GM13976 (cell line): Measurements from ENCODE around the gene ZNF592.
"Not testable (repeated sequence)": the region's sequence is repeated elsewhere in the genome, so short reads cannot be mapped to it uniquely, and the experiment has no call there.

Experiments used
- DNase-seq: peaks from one replicate; pipeline ENCODE4 v3.0.0; 2012; ENCODE audit warnings: low spot score
- in situ Hi-C: fragments of 300-500 bp; cut with MboI; formaldehyde crosslinking; loops from one replicate; pipeline ENCODE4 v1.12.0; 2022; ENCODE audit warnings: low sequenced_read_pairs, mixed read lengths, inconsistent platforms; ENCODE audit not compliant: unreplicated experiment
- TF ChIP-seq, protein P1 (sequence below): IDR thresholded peaks from 2 replicates; pipeline ENCODE4 v1.5.1; 2012; ENCODE audit warnings: borderline replicate concordance, mild to moderate bottlenecking; ENCODE audit not compliant: insufficient read depth; ENCODE audit errors: extremely low read depth, missing control alignments, control extremely low read depth

The ZNF592 gene

DNA sequence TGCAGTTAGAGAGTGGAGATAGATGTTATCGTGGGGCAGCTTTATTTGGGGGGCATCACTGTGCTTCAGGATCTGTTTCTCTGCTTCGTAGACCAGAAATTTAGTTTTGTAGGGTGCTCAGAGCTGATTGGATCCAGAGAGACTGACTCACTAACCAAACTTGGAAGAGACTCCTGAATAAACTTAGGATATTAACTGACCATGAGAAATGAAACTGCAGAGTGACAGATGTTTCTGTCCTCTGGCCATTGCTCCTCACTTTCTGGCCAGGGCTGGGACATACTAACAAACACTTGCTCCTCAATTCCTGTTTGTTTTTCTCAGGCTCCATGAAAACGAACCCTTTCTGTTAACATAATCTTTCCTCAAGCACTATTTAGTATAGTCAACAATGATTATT lies 4.3 kb downstream of the ZNF592 start:
- TF ChIP-seq, protein P1, sequence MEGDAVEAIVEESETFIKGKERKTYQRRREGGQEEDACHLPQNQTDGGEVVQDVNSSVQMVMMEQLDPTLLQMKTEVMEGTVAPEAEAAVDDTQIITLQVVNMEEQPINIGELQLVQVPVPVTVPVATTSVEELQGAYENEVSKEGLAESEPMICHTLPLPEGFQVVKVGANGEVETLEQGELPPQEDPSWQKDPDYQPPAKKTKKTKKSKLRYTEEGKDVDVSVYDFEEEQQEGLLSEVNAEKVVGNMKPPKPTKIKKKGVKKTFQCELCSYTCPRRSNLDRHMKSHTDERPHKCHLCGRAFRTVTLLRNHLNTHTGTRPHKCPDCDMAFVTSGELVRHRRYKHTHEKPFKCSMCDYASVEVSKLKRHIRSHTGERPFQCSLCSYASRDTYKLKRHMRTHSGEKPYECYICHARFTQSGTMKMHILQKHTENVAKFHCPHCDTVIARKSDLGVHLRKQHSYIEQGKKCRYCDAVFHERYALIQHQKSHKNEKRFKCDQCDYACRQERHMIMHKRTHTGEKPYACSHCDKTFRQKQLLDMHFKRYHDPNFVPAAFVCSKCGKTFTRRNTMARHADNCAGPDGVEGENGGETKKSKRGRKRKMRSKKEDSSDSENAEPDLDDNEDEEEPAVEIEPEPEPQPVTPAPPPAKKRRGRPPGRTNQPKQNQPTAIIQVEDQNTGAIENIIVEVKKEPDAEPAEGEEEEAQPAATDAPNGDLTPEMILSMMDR: no peak
- DNase-seq: no peak
- in situ Hi-C loops: no loop called here

DNA sequence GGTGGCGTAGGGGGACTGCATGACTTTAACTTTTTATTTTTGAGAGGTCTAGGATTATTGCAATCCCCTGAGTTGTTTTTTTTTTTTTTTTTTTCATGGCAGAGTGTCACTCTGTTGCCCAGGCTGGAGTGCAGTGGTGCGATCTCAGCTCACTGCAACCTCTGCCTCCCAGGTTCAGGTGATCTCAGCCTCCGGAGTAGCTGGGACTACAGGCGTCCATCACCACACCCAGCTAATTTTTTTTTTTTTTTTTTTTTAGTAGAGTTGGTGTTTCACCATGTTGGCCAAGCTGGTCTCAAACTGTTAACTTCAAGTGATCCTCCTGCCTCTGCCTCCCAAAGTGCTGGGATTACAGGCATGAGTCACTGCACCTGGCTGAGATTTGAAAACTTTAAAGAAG lies 6.5 kb downstream of the ZNF592 start:
- in situ Hi-C loops, DNase-seq: not testable (repeated sequence)

DNA sequence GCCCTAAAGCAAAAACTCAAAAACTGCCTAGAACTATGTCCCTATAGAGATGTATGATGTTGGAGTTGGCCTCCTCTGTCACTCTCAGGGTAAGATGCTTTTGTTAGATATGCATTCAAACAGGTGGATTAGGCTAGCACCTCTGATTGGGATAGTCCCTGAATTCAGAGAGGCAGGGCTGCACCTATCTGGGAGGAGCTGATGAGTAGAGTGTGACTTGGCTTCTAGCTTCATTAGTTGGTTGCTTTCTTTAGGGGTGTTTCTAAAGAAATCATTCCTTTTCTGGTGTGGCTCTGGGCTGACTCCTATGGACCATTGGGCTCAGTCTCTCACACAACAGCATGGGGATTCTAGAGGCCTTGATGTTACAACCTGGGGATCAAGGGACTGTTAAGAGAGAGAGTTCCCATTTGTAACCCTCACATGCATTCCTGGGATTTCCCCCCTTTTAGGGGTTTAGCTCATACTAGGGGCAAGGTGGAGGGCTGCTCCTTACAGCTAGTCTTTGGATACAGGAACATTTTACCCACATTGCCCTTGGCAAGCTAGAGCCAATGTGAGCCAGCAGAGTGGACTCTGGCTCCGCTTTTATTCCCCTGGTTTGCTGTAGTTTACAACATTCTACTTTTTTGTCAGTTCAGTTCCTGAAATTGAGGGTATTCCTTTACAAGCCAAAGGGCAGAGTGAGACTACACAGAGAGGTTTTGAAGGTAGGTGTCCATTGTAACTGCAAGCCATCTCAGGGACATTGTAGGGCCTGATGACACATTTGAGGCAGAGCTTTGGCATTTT lies 7.5 kb downstream of the ZNF592 start:
- in situ Hi-C loops: no loop called here
- DNase-seq: no peak
- TF ChIP-seq, protein P1: no peak

DNA sequence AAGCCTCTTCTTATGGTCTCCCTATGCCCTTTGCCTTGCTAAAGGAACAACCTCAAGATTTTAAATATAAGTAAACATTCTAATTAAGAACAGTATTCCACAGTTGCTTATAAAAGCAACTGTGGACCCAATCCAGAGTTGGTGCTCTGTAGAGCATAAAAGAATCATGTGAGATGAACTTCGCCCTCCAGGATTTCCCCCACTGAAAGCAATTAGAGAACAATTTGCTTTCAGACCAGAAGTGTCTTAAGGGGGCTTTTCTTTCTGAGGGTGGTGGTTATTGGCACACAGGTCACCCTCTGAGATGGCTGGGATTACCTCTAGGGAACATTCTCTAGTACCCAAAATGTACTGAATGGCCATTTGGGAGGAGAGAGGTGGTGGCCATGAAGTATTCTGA lies 10.6 kb downstream of the ZNF592 start:
- in situ Hi-C loops: no loop called here
- DNase-seq: no peak
- TF ChIP-seq, protein P1: no peak

DNA sequence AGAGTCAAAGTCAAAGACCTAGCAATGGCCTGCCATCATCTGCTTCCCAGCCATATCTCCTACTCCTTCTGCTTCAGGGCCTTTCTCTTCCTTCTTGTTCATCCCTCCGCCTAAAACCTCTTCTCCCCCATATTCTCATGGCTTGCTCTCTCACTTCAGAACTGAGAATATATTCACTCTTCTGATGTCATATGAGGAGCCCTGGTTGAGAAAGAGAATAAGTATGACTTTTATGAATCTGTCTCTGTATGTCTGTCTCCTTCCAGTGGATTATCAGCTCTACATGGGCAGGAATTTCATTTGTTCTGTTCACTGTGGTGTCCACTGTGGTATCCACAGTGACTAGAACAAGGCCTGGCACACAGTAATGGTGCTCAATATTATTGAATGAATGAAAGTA lies 11.8 kb downstream of the ZNF592 start:
- TF ChIP-seq, protein P1: no peak
- DNase-seq: no peak
- in situ Hi-C loops: no loop called here

DNA sequence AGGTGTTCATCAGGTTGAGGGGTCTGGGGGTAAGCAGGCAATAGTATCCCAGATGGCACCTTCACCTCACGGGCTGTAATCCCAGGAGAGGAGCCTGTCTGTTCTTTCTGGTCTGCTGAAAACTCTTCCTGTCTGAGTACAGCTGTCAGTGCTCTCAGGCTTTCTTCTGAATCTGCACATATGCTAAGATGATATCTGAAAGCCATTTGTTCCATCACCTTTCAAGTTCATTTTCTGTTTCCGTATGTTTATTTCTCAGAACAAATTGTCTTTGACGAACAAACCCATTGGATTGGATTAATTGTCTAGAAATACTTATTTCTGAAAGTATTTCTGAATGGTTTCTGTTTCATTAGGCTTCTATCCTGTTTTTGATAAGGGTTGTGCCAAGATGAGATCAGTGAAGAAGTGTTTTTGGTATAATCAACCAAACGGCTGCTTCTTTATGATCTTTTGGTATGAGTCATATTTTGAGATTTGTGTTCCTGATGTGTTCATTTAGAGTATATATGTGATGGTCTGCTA lies 13.3 kb downstream of the ZNF592 start:
- TF ChIP-seq, protein P1: no peak
- no peak for DNase-seq
- in situ Hi-C loops: no loop called here

DNA sequence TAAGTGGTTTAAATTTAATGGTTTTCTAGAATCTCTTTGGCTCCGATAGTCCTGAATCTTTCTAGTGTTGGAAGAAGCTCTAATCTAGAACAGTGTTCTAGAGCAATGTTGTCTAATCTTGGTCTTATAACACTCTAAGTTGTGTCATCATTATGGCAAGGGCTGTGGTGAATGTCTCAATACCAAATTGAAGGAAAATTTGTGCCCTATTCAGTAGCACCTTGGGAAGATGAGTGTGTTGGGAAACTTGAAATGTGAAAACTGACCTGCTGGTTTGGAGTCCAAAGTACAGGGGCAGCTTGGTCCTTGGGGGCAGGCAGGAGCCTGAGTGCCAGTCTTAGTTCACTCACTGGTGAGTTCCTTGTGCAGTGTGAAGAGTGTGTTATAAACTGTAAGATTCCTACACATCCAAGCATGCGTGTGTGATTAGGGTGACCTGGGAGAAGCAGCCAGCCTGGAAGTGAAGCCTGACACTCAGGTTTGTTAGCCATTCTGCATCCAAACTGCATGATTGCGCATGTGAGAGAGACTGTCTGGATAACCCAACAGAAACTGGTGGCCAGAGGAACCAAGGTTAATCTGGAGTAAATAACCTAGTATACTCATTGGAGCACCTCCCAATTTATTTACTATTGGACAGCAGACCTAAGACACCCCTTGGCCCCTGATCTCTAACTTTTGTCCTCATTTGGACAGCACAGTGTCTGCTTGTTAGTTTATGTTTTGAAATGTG lies 14.6 kb downstream of the ZNF592 start:
- in situ Hi-C loops: no loop called here
- DNase-seq: no peak
- TF ChIP-seq, protein P1: no peak
